GM18499 (cell line): ENCODE results near the gene ZNF329.
"Not testable (repeated sequence)": the region's sequence is repeated elsewhere in the genome, so short reads cannot be mapped to it uniquely, and the experiment has no call there.

Source experiments
- ATAC-seq: cut with Tn5 transposase; IDR thresholded peaks from one replicate; pipeline ENCODE4 v1.9.1; 2021; ENCODE audit warnings: moderate number of reproducible peaks; ENCODE audit not compliant: insufficient read depth, unreplicated experiment

The ZNF329 gene

GRCh38 chr19:58150328-58150921 lies at the start of gene ZNF329:
Gene ZNF329 (minus strand): TSS chr19:58150789. CDS start chr19:58129503, 21,286 bp downstream.
- ATAC-seq: no peak

GRCh38 chr19:58196901-58197616 lies 46.5 kb upstream of the ZNF329 start:
- no peak for ATAC-seq

GRCh38 chr19:58183817-58184215 lies 33.2 kb upstream of the ZNF329 start:
- ATAC-seq: no peak

GRCh38 chr19:58182989-58183816 lies 32.6 kb upstream of the ZNF329 start, which contains the start of gene ZNF274:
Gene ZNF274 (plus strand): TSS chr19:58183061. CDS start chr19:58183966, 905 bp downstream.
- ATAC-seq: no peak

- no peak for ATAC-seq
These were observed 32.0 kb upstream of the ZNF329 start for GRCh38 chr19:58182577-58182988.

- ATAC-seq: no peak
These were observed 31.4 kb upstream of the ZNF329 start for GRCh38 chr19:58181902-58182576.

GRCh38 chr19:58170860-58171259 lies 20.3 kb upstream of the ZNF329 start:
- no peak for ATAC-seq

- ATAC-seq: no peak
These were observed 16.2 kb upstream of the ZNF329 start for GRCh38 chr19:58166708-58167280.

- no peak for ATAC-seq
These were observed 15.7 kb upstream of the ZNF329 start for GRCh38 chr19:58166268-58166667.

- ATAC-seq: no peak
These were observed 6.6 kb upstream of the ZNF329 start for GRCh38 chr19:58157045-58157728.

GRCh38 chr19:58154679-58155648 lies 4.4 kb upstream of the ZNF329 start:
- peak; percentile 58 for ATAC-seq

GRCh38 chr19:58154287-58154678 lies 3.7 kb upstream of the ZNF329 start:
- ATAC-seq: no peak

GRCh38 chr19:58153386-58153785 lies 2.8 kb upstream of the ZNF329 start:
- ATAC-seq: no peak

GRCh38 chr19:58147475-58147874 lies 3.1 kb downstream of the ZNF329 start:
- not testable (repeated sequence) for ATAC-seq

- ATAC-seq: no peak
These were observed 4.7 kb downstream of the ZNF329 start for GRCh38 chr19:58145849-58146248.

GRCh38 chr19:58134244-58134643 lies 16.3 kb downstream of the ZNF329 start:
- no peak for ATAC-seq

GRCh38 chr19:58129284-58129683 lies 21.3 kb downstream of the ZNF329 start:
- ATAC-seq: no peak

GRCh38 chr19:58128041-58128685 lies 22.4 kb downstream of the ZNF329 start:
- ATAC-seq: no peak
